ENCODE results near the gene EFHC1. TPM values are rescaled to one million over a fixed set of nuclear protein-coding genes. Genes with fewer than 3 reads are reported as not detected.

Gene EFHC1
- total and polyA plus RNA-seq, 2 of the 13 experiments (the other 11 are each of a cell fraction or from before 2014, with no cell fraction given) = 23.4 to 29.5 TPM

DNA sequence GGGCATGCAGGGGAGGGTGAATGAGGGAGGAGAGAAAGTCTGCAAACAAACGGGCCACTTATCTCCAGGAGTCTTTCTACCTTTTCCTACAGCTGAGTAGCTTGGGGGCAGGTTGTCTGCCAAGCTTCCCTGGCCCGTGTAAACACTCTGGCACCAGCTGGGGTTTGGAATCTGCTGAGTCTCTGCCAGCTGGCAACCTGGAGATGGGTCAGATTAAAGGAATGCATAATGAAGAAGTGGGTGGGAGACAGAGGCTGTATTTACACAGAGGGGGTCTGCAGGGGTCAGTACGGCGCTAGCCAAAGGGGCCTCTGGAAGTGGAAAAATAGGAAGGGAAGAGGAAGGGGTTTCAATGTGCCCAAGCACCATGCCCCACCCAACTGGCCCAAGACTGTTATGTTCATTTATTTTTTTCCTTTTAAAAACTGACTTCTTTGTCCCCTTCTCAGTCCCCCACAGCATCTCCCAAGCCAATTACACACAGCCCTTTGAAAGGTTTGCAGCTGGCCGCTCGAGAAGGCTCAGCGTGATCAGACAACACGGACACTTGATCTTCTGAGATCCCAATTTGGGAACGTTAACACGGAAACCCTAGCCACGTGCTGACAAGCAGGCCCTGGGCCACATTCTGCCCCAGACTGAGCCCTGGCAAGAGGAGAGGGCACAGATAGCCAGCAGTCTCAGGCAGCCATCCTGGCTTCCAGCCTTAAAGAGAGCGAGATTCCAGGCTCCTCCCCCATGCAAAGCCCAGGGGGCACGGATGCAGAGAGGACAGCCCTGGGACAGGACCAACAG is 131.5 kb downstream of the EFHC1 start (continued):
- TF ChIP-seq MIER3 (CRISPR knock-in tag; IDR thresholded peaks at IDR 0.05; ENCODE audit: borderline replicate concordance) = no peak
- TF ChIP-seq ZNF709 (CRISPR knock-in tag; IDR thresholded peaks at IDR 0.05) = no peak
- no peak for TF ChIP-seq ZNF563 (CRISPR knock-in tag; IDR thresholded peaks at IDR 0.05)
- no peak for TF ChIP-seq ZNF746 (CRISPR knock-in tag; IDR thresholded peaks at IDR 0.05)
- no peak for TF ChIP-seq ADNP (CRISPR knock-in tag; IDR thresholded peaks at IDR 0.05)
- no peak for TF ChIP-seq ZNF446 (CRISPR knock-in tag; IDR thresholded peaks at IDR 0.05)
- no peak for TF ChIP-seq CEBPB (IDR thresholded peaks at IDR 0.05; ENCODE audit: borderline replicate concordance, low read depth, low read length)
- TF ChIP-seq LCORL (IDR thresholded peaks at IDR 0.05) = no peak
- no peak for TF ChIP-seq LCORL (CRISPR knock-in tag; IDR thresholded peaks at IDR 0.05)
- no peak for TF ChIP-seq RBM39 (IDR thresholded peaks at IDR 0.05; ENCODE audit: low read depth, low read length, poor library complexity, severe bottlenecking)
- peak; percentile 8; the same call in 1 of the 2 replicates for TF ChIP-seq TCF7 (IDR thresholded peaks at IDR 0.05; ENCODE audit: low read depth)
- TF ChIP-seq GPN1 (CRISPR knock-in tag; IDR thresholded peaks at IDR 0.05; ENCODE audit: borderline replicate concordance) = no peak
- TF ChIP-seq WIZ (CRISPR knock-in tag; IDR thresholded peaks at IDR 0.05) = no peak
- TF ChIP-seq ZHX1 (CRISPR knock-in tag; IDR thresholded peaks at IDR 0.05; ENCODE audit: low read depth) = peak; percentile 30; the same call in 1 of the 2 replicates
- TF ChIP-seq ZNF331 (CRISPR knock-in tag; IDR thresholded peaks at IDR 0.05) = no peak
- no peak for TF ChIP-seq ZFP36L1 (CRISPR knock-in tag; IDR thresholded peaks at IDR 0.05)
- TF ChIP-seq, protein P1, sequence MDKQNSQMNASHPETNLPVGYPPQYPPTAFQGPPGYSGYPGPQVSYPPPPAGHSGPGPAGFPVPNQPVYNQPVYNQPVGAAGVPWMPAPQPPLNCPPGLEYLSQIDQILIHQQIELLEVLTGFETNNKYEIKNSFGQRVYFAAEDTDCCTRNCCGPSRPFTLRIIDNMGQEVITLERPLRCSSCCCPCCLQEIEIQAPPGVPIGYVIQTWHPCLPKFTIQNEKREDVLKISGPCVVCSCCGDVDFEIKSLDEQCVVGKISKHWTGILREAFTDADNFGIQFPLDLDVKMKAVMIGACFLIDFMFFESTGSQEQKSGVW (CRISPR knock-in tag; IDR thresholded peaks at IDR 0.05; ENCODE audit: borderline replicate concordance) = no peak
- TF ChIP-seq PHF5A (CRISPR knock-in tag; IDR thresholded peaks at IDR 0.05; ENCODE audit: low read depth, unreplicated experiment) = no peak
- no peak for TF ChIP-seq MIER2 (CRISPR knock-in tag; IDR thresholded peaks at IDR 0.05)
- TF ChIP-seq KAT7 (CRISPR knock-in tag; IDR thresholded peaks at IDR 0.05; ENCODE audit: borderline replicate concordance) = no peak
- no peak for TF ChIP-seq SMAD3 (CRISPR knock-in tag; IDR thresholded peaks at IDR 0.05)
- no peak for TF ChIP-seq TOE1 (CRISPR knock-in tag; IDR thresholded peaks at IDR 0.05)
- TF ChIP-seq ZNF329 (CRISPR knock-in tag; IDR thresholded peaks at IDR 0.05; ENCODE audit: low read depth) = no peak
- TF ChIP-seq NR2F2 (IDR thresholded peaks at IDR 0.05; ENCODE audit: borderline replicate concordance, low read depth) = no peak
- no peak for TF ChIP-seq NFE2 (CRISPR knock-in tag; IDR thresholded peaks at IDR 0.05)
- TF ChIP-seq ZBTB44 (CRISPR knock-in tag; IDR thresholded peaks at IDR 0.05) = no peak
- TF ChIP-seq, protein P2, sequence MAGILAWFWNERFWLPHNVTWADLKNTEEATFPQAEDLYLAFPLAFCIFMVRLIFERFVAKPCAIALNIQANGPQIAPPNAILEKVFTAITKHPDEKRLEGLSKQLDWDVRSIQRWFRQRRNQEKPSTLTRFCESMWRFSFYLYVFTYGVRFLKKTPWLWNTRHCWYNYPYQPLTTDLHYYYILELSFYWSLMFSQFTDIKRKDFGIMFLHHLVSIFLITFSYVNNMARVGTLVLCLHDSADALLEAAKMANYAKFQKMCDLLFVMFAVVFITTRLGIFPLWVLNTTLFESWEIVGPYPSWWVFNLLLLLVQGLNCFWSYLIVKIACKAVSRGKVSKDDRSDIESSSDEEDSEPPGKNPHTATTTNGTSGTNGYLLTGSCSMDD (CRISPR knock-in tag; IDR thresholded peaks at IDR 0.05) = no peak
